ENCODE results near the gene RASAL3. TPM values are rescaled to one million over a fixed set of nuclear protein-coding genes. Genes with fewer than 3 reads are reported as not detected.

Gene RASAL3
- total and polyA plus RNA-seq, 8 donors = 2.0 to 27.1 (median 2.7) TPM

GRCh38 chr19:15466851-15467733 is 2.7 kb upstream of the RASAL3 start:
- no peak for TF ChIP-seq CTCF (IDR thresholded peaks at IDR 0.05)
- Histone ChIP-seq H3K27ac (peak overlapping the region in 1 of 2 donors; percentile 74), H3K4me3 (no peak overlapping the region), H3K4me1 (peaks cover 3 to 66% of the 10 kb centered on the region in 2 donors), H3K9me3 (no peaks in the 10 kb centered on the region), H3K27me3 (peaks cover 10 to 49% of the 10 kb centered on the region in 2 donors), H3K36me3 (no peaks in the 10 kb centered on the region)
- ATAC-seq = peak; percentile 27
- no peak for DNase-seq
- intact Hi-C loops (cut with DNase I) = no loop called here

- Histone ChIP-seq H3K36me3 (peaks cover 0 to 19% of the 10 kb centered on the region in 2 donors), H3K4me1 (peaks cover 3 to 56% of the 10 kb centered on the region in 2 donors), H3K4me3 (peak overlapping the region; percentile 24 to 58), H3K27me3 (peaks cover under 1 to 17% of the 10 kb centered on the region in 2 donors), H3K9me3 (no peaks in the 10 kb centered on the region), H3K27ac (peak overlapping the region; percentile 56 to 91)
- DNase-seq (peak in 2 of 4 donors; percentile 52 to 91), ATAC-seq (peak; percentile 68)
- TF ChIP-seq CTCF (IDR thresholded peaks at IDR 0.05) = no peak
- intact Hi-C loops (cut with DNase I) = no loop called here
These were observed 428 bp downstream of the RASAL3 start for GRCh38 chr19:15463861-15464371.

- intact Hi-C loops (cut with DNase I) = no loop called here
- H3K9me3 ChIP-seq = no peaks in the 10 kb centered on the region
- no peak for TF ChIP-seq CTCF (IDR thresholded peaks at IDR 0.05)
- H3K36me3 ChIP-seq = peaks cover 0 to 38% of the 10 kb centered on the region in 2 donors
- H3K27me3 ChIP-seq = peaks cover 11 to 34% of the 10 kb centered on the region in 2 donors
- H3K4me3 ChIP-seq = no peak overlapping the region
- DNase-seq (no peak), ATAC-seq (no peak)
- H3K27ac ChIP-seq = no peak overlapping the region
- peaks cover 2 to 38% of the 10 kb centered on the region in 2 donors for H3K4me1 ChIP-seq
These were observed 2.6 kb downstream of the RASAL3 start for GRCh38 chr19:15461694-15462093.

- no peak for TF ChIP-seq CTCF (IDR thresholded peaks at IDR 0.05)
- H3K27me3 ChIP-seq = peaks cover 11 to 41% of the 10 kb centered on the region in 2 donors
- H3K4me3 ChIP-seq = no peak overlapping the region
- H3K27ac ChIP-seq = no peak overlapping the region
- no peaks in the 10 kb centered on the region for H3K9me3 ChIP-seq
- no peak for ATAC-seq
- no peak for DNase-seq
- intact Hi-C loops (cut with DNase I) = no loop called here
- peaks cover 2 to 14% of the 10 kb centered on the region in 2 donors for H3K4me1 ChIP-seq
- H3K36me3 ChIP-seq = peaks cover 0 to 76% of the 10 kb centered on the region in 2 donors
These were observed 6.5 kb downstream of the RASAL3 start for GRCh38 chr19:15457701-15458484.
